Chondrocyte (in vitro differentiated cells): ENCODE data around the gene SESN1. TPM values are rescaled to one million over a fixed set of nuclear protein-coding genes. Genes with fewer than 3 reads are reported as not detected.

Experiments
- DNase-seq: peaks from one replicate; pipeline ENCODE4 v3.0.0; 2021; ENCODE audit warnings: mixed read lengths, low spot score
- H3K27ac Mint-ChIP-seq: one replicate; pipeline ENCODE4 v1.8.0; 2021; ENCODE audit warnings: mild to moderate bottlenecking, moderate library complexity, mixed read lengths; ENCODE audit not compliant: unreplicated experiment
- H3K27me3 Mint-ChIP-seq: 2 replicates; pipeline ENCODE4 v1.8.0; 2021; ENCODE audit warnings: low read depth, mixed read lengths
- H3K36me3 Mint-ChIP-seq: 2 replicates; pipeline ENCODE4 v1.8.0; 2021; ENCODE audit warnings: low read depth, mixed read lengths
- H3K4me1 Mint-ChIP-seq: 2 replicates; pipeline ENCODE4 v1.8.0; 2021; ENCODE audit warnings: low read depth, mild to moderate bottlenecking, mixed read lengths
- H3K4me3 Mint-ChIP-seq: one replicate; pipeline ENCODE4 v1.8.0; 2021; ENCODE audit warnings: mild to moderate bottlenecking, moderate library complexity, mixed read lengths; ENCODE audit not compliant: unreplicated experiment
- H3K9me3 Mint-ChIP-seq: 2 replicates; pipeline ENCODE4 v1.8.0; 2021; ENCODE audit warnings: low read depth, mixed read lengths
- total RNA-seq: library from RNA; stranded (reverse); gene quantifications from 3 replicates; pipeline ENCODE4 v1.2.1, GENCODE V29; 2021
- TF ChIP-seq, protein P1 (sequence below): fragments of 200-600 bp; sonication (generic); IDR thresholded peaks from 2 replicates; pipeline ENCODE4 v1.5.0; 2021; ENCODE audit warnings: antibody characterized with exemption, mild to moderate bottlenecking, moderate library complexity

The SESN1 gene
- total RNA-seq, 1 donor from 2014 or later, result 9.5 TPM

DNA sequence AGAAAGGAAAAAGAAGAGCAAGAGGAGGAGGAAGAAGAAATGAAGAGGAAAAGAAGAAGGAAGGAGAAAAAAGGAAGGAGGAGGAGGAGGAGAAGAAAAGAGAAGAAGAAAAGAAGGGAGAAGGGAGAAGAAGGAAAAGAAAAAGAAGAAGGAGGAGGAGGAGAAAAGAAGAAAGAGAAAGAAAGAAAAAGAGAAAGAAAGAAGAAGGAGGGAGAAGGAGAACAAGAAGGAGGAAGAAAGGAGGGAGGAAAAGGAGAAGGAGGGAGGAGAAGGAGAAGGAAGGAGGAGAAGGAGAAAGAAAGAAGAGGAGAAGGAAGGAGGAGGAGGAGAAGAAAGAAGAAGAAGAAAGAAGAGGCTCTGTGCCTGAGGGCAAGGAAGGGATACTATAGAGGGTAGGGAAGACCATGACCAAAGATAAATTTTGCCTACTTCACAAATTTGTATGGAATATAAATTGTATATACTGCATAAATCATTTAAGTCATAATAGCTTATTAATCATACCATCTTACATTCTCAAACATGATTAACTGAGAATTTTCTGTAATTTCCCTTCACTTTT, 55.7 kb downstream of the SESN1 start:
- Mint-ChIP-seq H3K4me1 (no peaks in the 10 kb centered on the region), H3K9me3 (peaks cover 5% of the 10 kb centered on the region), H3K27ac (no peak overlapping the region), H3K36me3 (no peaks in the 10 kb centered on the region), H3K27me3 (no peaks in the 10 kb centered on the region), H3K4me3 (no peak overlapping the region)
- DNase-seq, result no peak
- TF ChIP-seq, protein P1, sequence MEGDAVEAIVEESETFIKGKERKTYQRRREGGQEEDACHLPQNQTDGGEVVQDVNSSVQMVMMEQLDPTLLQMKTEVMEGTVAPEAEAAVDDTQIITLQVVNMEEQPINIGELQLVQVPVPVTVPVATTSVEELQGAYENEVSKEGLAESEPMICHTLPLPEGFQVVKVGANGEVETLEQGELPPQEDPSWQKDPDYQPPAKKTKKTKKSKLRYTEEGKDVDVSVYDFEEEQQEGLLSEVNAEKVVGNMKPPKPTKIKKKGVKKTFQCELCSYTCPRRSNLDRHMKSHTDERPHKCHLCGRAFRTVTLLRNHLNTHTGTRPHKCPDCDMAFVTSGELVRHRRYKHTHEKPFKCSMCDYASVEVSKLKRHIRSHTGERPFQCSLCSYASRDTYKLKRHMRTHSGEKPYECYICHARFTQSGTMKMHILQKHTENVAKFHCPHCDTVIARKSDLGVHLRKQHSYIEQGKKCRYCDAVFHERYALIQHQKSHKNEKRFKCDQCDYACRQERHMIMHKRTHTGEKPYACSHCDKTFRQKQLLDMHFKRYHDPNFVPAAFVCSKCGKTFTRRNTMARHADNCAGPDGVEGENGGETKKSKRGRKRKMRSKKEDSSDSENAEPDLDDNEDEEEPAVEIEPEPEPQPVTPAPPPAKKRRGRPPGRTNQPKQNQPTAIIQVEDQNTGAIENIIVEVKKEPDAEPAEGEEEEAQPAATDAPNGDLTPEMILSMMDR, result no peak

- no peaks in the 10 kb centered on the region for H3K36me3 Mint-ChIP-seq
These were observed 57.9 kb downstream of the SESN1 start for GRCh38 chr6:109036574-109037294.

DNA sequence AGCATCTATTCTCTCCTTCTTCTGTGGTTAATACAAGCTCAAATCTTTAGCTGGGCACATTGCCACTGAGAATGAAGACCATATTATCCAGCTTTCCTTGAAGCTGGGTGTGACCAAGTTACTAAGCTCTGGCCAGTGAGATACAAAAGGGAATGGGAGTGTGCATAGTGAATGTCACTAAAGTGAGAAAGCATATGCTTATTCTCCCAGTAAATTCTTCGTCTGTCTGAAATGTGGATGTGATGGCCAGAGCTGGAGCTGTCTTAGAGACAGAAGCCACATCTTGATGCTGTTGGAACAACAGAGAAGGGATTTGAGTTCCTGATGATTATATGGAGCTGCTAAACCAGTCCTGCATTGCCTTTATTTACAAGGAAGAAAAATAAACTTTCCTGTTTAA, 60.1 kb downstream of the SESN1 start:
- DNase-seq, result no peak
- Mint-ChIP-seq H3K4me3 (no peak overlapping the region), H3K36me3 (no peaks in the 10 kb centered on the region), H3K27ac (no peak overlapping the region), H3K27me3 (no peaks in the 10 kb centered on the region), H3K9me3 (no peaks in the 10 kb centered on the region), H3K4me1 (no peaks in the 10 kb centered on the region)
- TF ChIP-seq, protein P1, result no peak

More at GRCh38 chr6:109036574-109037294, 57.9 kb downstream of the SESN1 start:
- TF ChIP-seq, protein P1, result no peak
- Mint-ChIP-seq H3K27me3 (no peaks in the 10 kb centered on the region), H3K27ac (no peak overlapping the region), H3K4me3 (no peak overlapping the region), H3K4me1 (no peaks in the 10 kb centered on the region), H3K9me3 (no peaks in the 10 kb centered on the region)
- no peak for DNase-seq

DNA sequence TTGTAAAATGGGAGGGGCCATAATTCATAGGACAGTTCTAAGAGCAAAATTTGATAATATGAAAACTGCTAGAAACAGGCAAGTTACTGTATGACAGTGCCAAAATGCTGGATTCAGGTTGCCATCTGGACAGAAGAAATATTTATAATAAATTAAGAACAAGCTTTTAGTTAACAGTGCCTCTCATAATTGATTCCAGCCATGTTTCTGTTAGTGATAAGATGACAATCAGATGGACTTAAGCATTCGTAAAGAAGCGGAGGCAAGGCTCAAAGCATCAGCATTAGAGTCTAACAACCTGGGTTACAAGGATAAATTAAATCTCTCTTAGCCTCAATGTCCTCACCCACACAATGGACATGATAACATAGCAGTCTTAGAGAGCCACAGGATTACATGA, 61.0 kb downstream of the SESN1 start:
- Mint-ChIP-seq H3K27me3 (no peaks in the 10 kb centered on the region), H3K9me3 (no peaks in the 10 kb centered on the region), H3K4me3 (no peak overlapping the region), H3K4me1 (no peaks in the 10 kb centered on the region), H3K27ac (no peak overlapping the region), H3K36me3 (no peaks in the 10 kb centered on the region)
- DNase-seq, result no peak
- TF ChIP-seq, protein P1, result no peak

- Mint-ChIP-seq H3K36me3 (no peaks in the 10 kb centered on the region), H3K9me3 (no peaks in the 10 kb centered on the region), H3K4me1 (no peaks in the 10 kb centered on the region), H3K27me3 (no peaks in the 10 kb centered on the region), H3K27ac (no peak overlapping the region), H3K4me3 (no peak overlapping the region)
- TF ChIP-seq, protein P1, result no peak
- no peak for DNase-seq
These were observed 63.2 kb downstream of the SESN1 start for GRCh38 chr6:109031416-109031815.
